ENCODE data around the gene WASF2. TPM values are rescaled to one million over a fixed set of nuclear protein-coding genes. Genes with fewer than 3 reads are reported as not detected.

The WASF2 gene
- polyA plus RNA-seq, 1 donor from 2014 or later = 2.5 TPM

DNA sequence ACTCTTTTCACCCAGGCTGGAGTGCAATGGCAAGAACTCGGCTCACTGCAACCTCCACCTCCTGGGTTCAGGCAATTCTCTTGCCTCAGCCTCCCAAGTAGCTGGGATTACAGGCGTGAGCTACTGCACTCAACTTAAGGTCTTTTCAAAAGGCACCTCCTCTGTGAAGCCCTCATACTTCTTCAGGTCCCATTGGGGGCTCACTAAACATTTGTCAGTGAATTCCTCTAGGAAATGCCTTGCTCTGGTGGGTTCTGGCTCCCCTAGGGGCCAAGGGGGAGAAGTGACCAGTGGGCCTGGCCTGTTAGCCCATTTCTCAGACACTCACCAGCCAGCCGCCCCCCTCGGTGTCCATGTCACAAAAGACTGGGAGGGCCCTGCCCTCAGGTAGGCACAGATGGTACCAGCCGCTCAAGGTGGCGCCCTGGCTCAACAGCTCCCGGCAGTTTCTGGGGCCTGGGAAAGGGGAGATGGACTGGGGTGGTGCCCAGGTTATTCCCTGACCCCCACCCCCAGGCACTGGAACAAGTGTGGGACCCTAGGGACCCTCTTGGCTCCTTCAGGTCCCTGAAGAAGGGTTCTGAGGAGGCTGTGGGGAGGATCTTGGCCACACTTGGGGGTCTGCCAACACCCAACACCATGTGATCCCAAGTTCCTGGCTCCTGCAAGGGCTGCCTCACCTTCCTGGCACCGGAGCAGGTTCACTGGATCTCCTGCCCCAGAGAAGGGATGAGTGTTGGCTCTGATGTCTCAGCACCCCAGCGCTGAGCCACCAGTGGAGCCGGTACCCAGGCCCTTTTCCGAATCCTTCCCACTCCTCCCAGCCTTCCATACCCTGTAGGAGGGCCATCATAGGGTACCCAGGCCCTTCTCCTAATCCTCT lies 116.9 kb downstream of the WASF2 start:
- H3K4me3 ChIP-seq (ENCODE audit: low read length) = no peak overlapping the region
- H3K9me3 ChIP-seq (ENCODE audit: low read length) = no peaks in the 10 kb centered on the region
- no peak for TF ChIP-seq EZH2 (IDR thresholded peaks at IDR 0.05; ENCODE audit: borderline replicate concordance, insufficient read depth, low read length, poor library complexity, severe bottlenecking)
- TF ChIP-seq REST (IDR thresholded peaks at IDR 0.05; ENCODE audit: borderline replicate concordance) = no peak
- TF ChIP-seq, protein P1, sequence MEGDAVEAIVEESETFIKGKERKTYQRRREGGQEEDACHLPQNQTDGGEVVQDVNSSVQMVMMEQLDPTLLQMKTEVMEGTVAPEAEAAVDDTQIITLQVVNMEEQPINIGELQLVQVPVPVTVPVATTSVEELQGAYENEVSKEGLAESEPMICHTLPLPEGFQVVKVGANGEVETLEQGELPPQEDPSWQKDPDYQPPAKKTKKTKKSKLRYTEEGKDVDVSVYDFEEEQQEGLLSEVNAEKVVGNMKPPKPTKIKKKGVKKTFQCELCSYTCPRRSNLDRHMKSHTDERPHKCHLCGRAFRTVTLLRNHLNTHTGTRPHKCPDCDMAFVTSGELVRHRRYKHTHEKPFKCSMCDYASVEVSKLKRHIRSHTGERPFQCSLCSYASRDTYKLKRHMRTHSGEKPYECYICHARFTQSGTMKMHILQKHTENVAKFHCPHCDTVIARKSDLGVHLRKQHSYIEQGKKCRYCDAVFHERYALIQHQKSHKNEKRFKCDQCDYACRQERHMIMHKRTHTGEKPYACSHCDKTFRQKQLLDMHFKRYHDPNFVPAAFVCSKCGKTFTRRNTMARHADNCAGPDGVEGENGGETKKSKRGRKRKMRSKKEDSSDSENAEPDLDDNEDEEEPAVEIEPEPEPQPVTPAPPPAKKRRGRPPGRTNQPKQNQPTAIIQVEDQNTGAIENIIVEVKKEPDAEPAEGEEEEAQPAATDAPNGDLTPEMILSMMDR (IDR thresholded peaks at IDR 0.05; ENCODE audit: poor library complexity, severe bottlenecking) = no peak
- TF ChIP-seq SMC3 (conservative IDR thresholded peaks at IDR 0.05; ENCODE audit: poor library complexity) = no peak
- TF ChIP-seq POLR2AphosphoS5 (IDR thresholded peaks at IDR 0.05) = no peak
- no peak for TF ChIP-seq TAF1 (IDR thresholded peaks at IDR 0.05; ENCODE audit: low read depth)
- no peak for TF ChIP-seq RAD21 (conservative IDR thresholded peaks at IDR 0.05)
- no peak for TF ChIP-seq EP300 (conservative IDR thresholded peaks at IDR 0.05; ENCODE audit: poor library complexity, severe bottlenecking)
- TF ChIP-seq MXI1 (conservative IDR thresholded peaks at IDR 0.05; ENCODE audit: poor library complexity, severe bottlenecking) = no peak
- no peaks in the 10 kb centered on the region for H4K20me1 ChIP-seq (ENCODE audit: insufficient read depth)
- no peaks in the 10 kb centered on the region for H3K27me3 ChIP-seq (ENCODE audit: insufficient read depth, low read depth, low read length)
- no peak overlapping the region for H3K27ac ChIP-seq (ENCODE audit: low read length)
- H3K36me3 ChIP-seq (ENCODE audit: insufficient read depth, low read length) = no peaks in the 10 kb centered on the region
- no peak overlapping the region for H2AFZ ChIP-seq (ENCODE audit: low read depth, low read length)
- no peaks in the 10 kb centered on the region for H3F3A ChIP-seq (ENCODE audit: insufficient read depth, low read length, poor library complexity, severe bottlenecking)
- no peak overlapping the region for H3K4me2 ChIP-seq (ENCODE audit: low read length)
- no peaks in the 10 kb centered on the region for H3K9me2 ChIP-seq (ENCODE audit: insufficient read depth, low read length)
- H3K79me2 ChIP-seq (replicated peaks; ENCODE audit: insufficient read depth, low read length) = no peaks in the 10 kb centered on the region
- no peak overlapping the region for H3K9ac ChIP-seq (ENCODE audit: low read length)

GRCh38 chr1:27372022-27372807 lies 117.8 kb downstream of the WASF2 start:
- Histone ChIP-seq H2AFZ (ENCODE audit: low read depth, low read length) (no peak overlapping the region), H3K4me2 (ENCODE audit: low read length) (no peak overlapping the region), H3K79me2 (replicated peaks; ENCODE audit: insufficient read depth, low read length) (no peaks in the 10 kb centered on the region), H3F3A (ENCODE audit: insufficient read depth, low read length, poor library complexity, severe bottlenecking) (no peaks in the 10 kb centered on the region), H3K9ac (ENCODE audit: low read length) (no peak overlapping the region), H3K27ac (ENCODE audit: low read length) (no peak overlapping the region), H3K27me3 (ENCODE audit: insufficient read depth, low read depth, low read length) (no peaks in the 10 kb centered on the region), H3K4me3 (ENCODE audit: low read length) (no peak overlapping the region), H3K9me3 (ENCODE audit: low read length) (no peaks in the 10 kb centered on the region), H3K9me2 (ENCODE audit: insufficient read depth, low read length) (no peaks in the 10 kb centered on the region), H3K36me3 (ENCODE audit: insufficient read depth, low read length) (no peaks in the 10 kb centered on the region), H4K20me1 (ENCODE audit: insufficient read depth) (no peaks in the 10 kb centered on the region)
- TF ChIP-seq EP300 (conservative IDR thresholded peaks at IDR 0.05; ENCODE audit: poor library complexity, severe bottlenecking) (no peak), MXI1 (conservative IDR thresholded peaks at IDR 0.05; ENCODE audit: poor library complexity, severe bottlenecking) (no peak), TAF1 (IDR thresholded peaks at IDR 0.05; ENCODE audit: low read depth) (no peak), POLR2AphosphoS5 (IDR thresholded peaks at IDR 0.05) (no peak)
- TF ChIP-seq, protein P1 (IDR thresholded peaks at IDR 0.05; ENCODE audit: poor library complexity, severe bottlenecking) = no peak
